ENCODE results near the gene PUS3. TPM values are rescaled to one million over a fixed set of nuclear protein-coding genes. Genes with fewer than 3 reads are reported as not detected.

PUS3 gene
- total RNA-seq, 3 donors from 2014 or later (not counting 1 experiment from before 2014, with no cell fraction given): 3.6 to 6.7 (median 3.6) TPM

- H3K36me3 Mint-ChIP-seq: no peaks in the 10 kb centered on the region
- H3K27ac Mint-ChIP-seq: no peak overlapping the region
- intact Hi-C loops (cut with micrococcal nuclease): no loop called here
These were observed 30.2 kb upstream of the PUS3 start for GRCh38 chr11:125933030-125933813.

DNA sequence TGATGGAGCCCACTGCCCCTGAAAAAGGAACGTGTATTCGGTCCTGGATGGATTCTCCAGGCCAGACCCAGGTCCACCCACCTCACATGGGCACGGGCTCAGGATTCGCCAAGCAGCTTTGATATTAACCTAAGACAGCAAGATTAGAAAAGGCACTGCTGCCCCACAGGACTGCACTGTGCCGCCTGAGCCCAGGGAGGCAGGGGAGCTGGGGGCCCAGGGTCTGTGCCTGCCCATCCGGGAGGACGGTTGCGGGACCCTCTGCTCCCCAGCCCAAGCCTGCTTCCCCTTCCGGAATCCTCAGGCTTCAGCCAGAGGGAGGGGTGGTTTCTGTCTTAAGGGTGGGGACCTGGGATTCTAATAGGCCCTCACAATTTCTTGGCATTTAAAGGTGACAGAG, 29.3 kb upstream of the PUS3 start:
- no peaks in the 10 kb centered on the region for H3K36me3 ChIP-seq (ENCODE audit: control insufficient read depth, insufficient read depth, low read length)
- Mint-ChIP-seq H3K36me3 (no peaks in the 10 kb centered on the region), H3K4me3 (no peak overlapping the region), H3K27ac (no peak overlapping the region), H3K27me3 (ENCODE audit: low read depth in 2 of 2) (peaks cover 6 to 11% of the 10 kb centered on the region in 2 donors), H3K4me1 (no peaks in the 10 kb centered on the region), H3K9me3 (no peaks in the 10 kb centered on the region)
- H3K4me1 ChIP-seq (ENCODE audit: control insufficient read depth, insufficient read depth, low read length): no peaks in the 10 kb centered on the region
- no peak for TF ChIP-seq CTCF (IDR thresholded peaks at IDR 0.05)
- no peak overlapping the region for H3K27ac ChIP-seq (ENCODE audit: low read length)
- H3K9me3 ChIP-seq (ENCODE audit: control insufficient read depth, insufficient read depth, low read length): no peaks in the 10 kb centered on the region
- intact Hi-C loops (cut with micrococcal nuclease): no loop called here
- no peaks in the 10 kb centered on the region for H3K27me3 ChIP-seq (ENCODE audit: control insufficient read depth, insufficient read depth, low read length)
- no peak overlapping the region for H3K4me3 ChIP-seq (ENCODE audit: low read length)
- ATAC-seq (no peak), DNase-seq (no peak)
- WGBS (ENCODE audit: insufficient coverage): 92% methylated on average over 9 of the region's 9 CpGs

More at GRCh38 chr11:125933030-125933813, 30.2 kb upstream of the PUS3 start:
- no peaks in the 10 kb centered on the region for H3K4me1 ChIP-seq (ENCODE audit: control insufficient read depth, insufficient read depth, low read length)
- DNase-seq (no peak), ATAC-seq (no peak)
- H3K4me3 ChIP-seq (ENCODE audit: low read length): no peak overlapping the region
- no peaks in the 10 kb centered on the region for H3K9me3 ChIP-seq (ENCODE audit: control insufficient read depth, insufficient read depth, low read length)
- WGBS (ENCODE audit: insufficient coverage): 62% methylated on average over 12 of the region's 12 CpGs
- no peaks in the 10 kb centered on the region for H3K4me1 Mint-ChIP-seq
- H3K27ac ChIP-seq (ENCODE audit: low read length): no peak overlapping the region
- H3K36me3 ChIP-seq (ENCODE audit: control insufficient read depth, insufficient read depth, low read length): no peaks in the 10 kb centered on the region
- TF ChIP-seq CTCF (IDR thresholded peaks at IDR 0.05): no peak
- no peaks in the 10 kb centered on the region for H3K27me3 ChIP-seq (ENCODE audit: control insufficient read depth, insufficient read depth, low read length)
- H3K27me3 Mint-ChIP-seq (ENCODE audit: low read depth in 2 of 2): peaks cover 6 to 11% of the 10 kb centered on the region in 2 donors
- no peaks in the 10 kb centered on the region for H3K9me3 Mint-ChIP-seq
- H3K4me3 Mint-ChIP-seq: no peak overlapping the region

DNA sequence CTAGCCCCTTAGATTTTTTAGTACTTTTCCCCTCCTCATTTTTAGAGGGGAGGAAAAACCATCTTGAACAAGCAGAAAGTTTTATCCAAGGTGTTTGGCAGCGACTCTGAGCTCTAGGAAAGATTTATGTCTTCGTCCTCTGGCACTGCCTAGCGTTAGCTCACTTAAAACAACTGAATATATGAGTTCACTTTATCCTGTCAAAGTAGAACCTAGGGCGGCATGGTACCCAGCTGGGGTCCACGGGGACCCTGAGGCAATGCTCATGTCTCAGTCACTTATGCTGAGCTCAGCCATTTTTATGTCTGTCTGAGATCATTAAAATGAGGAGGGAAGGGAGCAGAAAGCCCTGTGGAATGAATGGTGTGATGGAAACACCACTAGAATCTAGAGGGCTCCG, 28.7 kb upstream of the PUS3 start:
- Histone ChIP-seq H3K27me3 (ENCODE audit: control insufficient read depth, insufficient read depth, low read length) (no peaks in the 10 kb centered on the region), H3K27ac (ENCODE audit: low read length) (no peak overlapping the region), H3K9me3 (ENCODE audit: control insufficient read depth, insufficient read depth, low read length) (no peaks in the 10 kb centered on the region), H3K4me1 (ENCODE audit: control insufficient read depth, insufficient read depth, low read length) (no peaks in the 10 kb centered on the region), H3K36me3 (ENCODE audit: control insufficient read depth, insufficient read depth, low read length) (no peaks in the 10 kb centered on the region), H3K4me3 (ENCODE audit: low read length) (no peak overlapping the region)
- no peak overlapping the region for H3K4me3 Mint-ChIP-seq
- no peak for DNase-seq
- H3K9me3 Mint-ChIP-seq: no peaks in the 10 kb centered on the region
- no peaks in the 10 kb centered on the region for H3K36me3 Mint-ChIP-seq
- H3K4me1 Mint-ChIP-seq: no peaks in the 10 kb centered on the region
- intact Hi-C loops (cut with micrococcal nuclease): no loop called here
- no peak for ATAC-seq
- WGBS (ENCODE audit: insufficient coverage): 70% methylated on average over 6 of the region's 6 CpGs
- H3K27ac Mint-ChIP-seq: no peak overlapping the region
- TF ChIP-seq CTCF (IDR thresholded peaks at IDR 0.05): no peak
- peaks cover 10 to 14% of the 10 kb centered on the region in 2 donors for H3K27me3 Mint-ChIP-seq (ENCODE audit: low read depth in 2 of 2)

GRCh38 chr11:125931116-125931515, 28.1 kb upstream of the PUS3 start:
- Histone ChIP-seq H3K9me3 (ENCODE audit: control insufficient read depth, insufficient read depth, low read length) (no peaks in the 10 kb centered on the region), H3K4me1 (ENCODE audit: control insufficient read depth, insufficient read depth, low read length) (no peaks in the 10 kb centered on the region), H3K36me3 (ENCODE audit: control insufficient read depth, insufficient read depth, low read length) (no peaks in the 10 kb centered on the region), H3K27ac (ENCODE audit: low read length) (no peak overlapping the region), H3K4me3 (ENCODE audit: low read length) (no peak overlapping the region), H3K27me3 (ENCODE audit: control insufficient read depth, insufficient read depth, low read length) (no peaks in the 10 kb centered on the region)
- Mint-ChIP-seq H3K27me3 (ENCODE audit: low read depth in 2 of 2) (peaks cover 13 to 14% of the 10 kb centered on the region in 2 donors), H3K9me3 (no peaks in the 10 kb centered on the region), H3K36me3 (no peaks in the 10 kb centered on the region), H3K27ac (no peak overlapping the region), H3K4me1 (no peaks in the 10 kb centered on the region), H3K4me3 (no peak overlapping the region)
- WGBS (ENCODE audit: insufficient coverage): 65% methylated on average over 3 of the region's 3 CpGs
- ATAC-seq (no peak), DNase-seq (no peak)
- no peak for TF ChIP-seq CTCF (IDR thresholded peaks at IDR 0.05)
- intact Hi-C loops (cut with micrococcal nuclease): no loop called here
